GM12878 (cell line): Measurements from ENCODE around the gene PLK5. TPM values are rescaled to one million over a fixed set of nuclear protein-coding genes. Genes with fewer than 3 reads are reported as not detected.

Experiments
- ATAC-seq: fragments of 200-7000 bp; cut with Tn5 transposase; 3 replicates; pipeline ENCODE4 v1.9.1; 2020; ENCODE audit warnings: mild to moderate bottlenecking, moderate library complexity
- BruUV-seq: library from RNA; stranded (reverse); fragments of 400-500 nt; replicated peaks from 2 replicates; lab custom pipeline; 2021; lab: Mats Ljungman, UMichigan
- CTCF ChIA-PET: fragments of 300-600 bp; sonication (Branson Sonifier 250); formaldehyde crosslinking; extraction: SDS; loops from one replicate; lab custom pipeline; 2021; ENCODE audit warnings: inconsistent platforms; lab: Yijun Ruan, JAX
- POLR2A ChIA-PET: fragments of 350-600 bp; formaldehyde crosslinking; extraction: SDS; loops from one replicate; lab custom pipeline; 2021; ENCODE audit warnings: inconsistent platforms; lab: Charles Lee
- RAD21 ChIA-PET: fragments of 300-600 bp; sonication (Branson Sonifier 250); formaldehyde crosslinking; loops from one replicate; lab custom pipeline; 2023; ENCODE audit warnings: antibody characterized with exemption; ENCODE audit not compliant: unreplicated experiment; lab: Charles Lee
- SMC1A ChIA-PET: fragments of 300-600 bp; sonication (Branson Sonifier 250); formaldehyde crosslinking; loops from one replicate; lab custom pipeline; 2023; ENCODE audit not compliant: unreplicated experiment, uncharacterized antibody; lab: Charles Lee
- DNase-seq: peaks from one replicate; pipeline ENCODE4 v3.0.0-alpha.2; 2011; ENCODE audit warnings: low read depth, low spot score
- FAIRE-seq: peaks from 3 replicates; lab custom pipeline; 2011; peaks lifted over from hg19 to GRCh38; lab: Jason Lieb, UNC
- H2AFZ ChIP-seq: 2 replicates; pipeline ENCODE4 v1.6.0; 2011; ENCODE audit warnings: low read depth, low read length, control low read depth; ENCODE audit not compliant: control insufficient read depth
- H3K27ac ChIP-seq: 2 replicates; pipeline ENCODE4 v1.5.1; 2011; ENCODE audit warnings: control low read depth; ENCODE audit not compliant: control insufficient read depth, insufficient read depth
- H3K27me3 ChIP-seq, 2 experiments: replicated peaks in 1 of 2; 2 replicates each; pipeline versions ENCODE4 v1.6.0 to v1.6.1; 2011; ENCODE audit warnings: low read length in 1 of 2; ENCODE audit not compliant: control insufficient read depth in 2 of 2, insufficient read depth in 2 of 2
- H3K36me3 ChIP-seq, 2 experiments: 2 replicates each; pipeline ENCODE4 v1.5.1; 2011; ENCODE audit warnings: low read length in 1 of 2; ENCODE audit not compliant: control insufficient read depth in 2 of 2, insufficient read depth in 2 of 2
- H3K4me1 ChIP-seq: 2 replicates; pipeline ENCODE4 v1.6.1; 2011; ENCODE audit warnings: mild to moderate bottlenecking, low read length, moderate library complexity, mixed read lengths; ENCODE audit not compliant: control insufficient read depth, insufficient read depth
- H3K4me2 ChIP-seq: 2 replicates; pipeline ENCODE4 v1.6.0; 2011; ENCODE audit warnings: control low read depth; ENCODE audit not compliant: control insufficient read depth, insufficient read depth
- H3K4me3 ChIP-seq: fragments of 200-600 bp; sonication (generic); 2 replicates; pipeline ENCODE4 v1.5.1; 2016
- H3K79me2 ChIP-seq: 2 replicates; pipeline ENCODE4 v1.6.0; 2011; ENCODE audit warnings: low read length; ENCODE audit not compliant: control insufficient read depth, insufficient read depth
- H3K9ac ChIP-seq: 2 replicates; pipeline ENCODE4 v1.8.0; 2011; ENCODE audit warnings: low read length, control low read depth, mixed read lengths; ENCODE audit not compliant: control insufficient read depth, insufficient read depth
- H3K9me3 ChIP-seq: replicated peaks from 3 replicates; pipeline ENCODE4 v1.5.1; 2011; ENCODE audit warnings: mild to moderate bottlenecking, low read length; ENCODE audit not compliant: control insufficient read depth, insufficient read depth
- H4K20me1 ChIP-seq: 2 replicates; pipeline ENCODE4 v1.6.0; 2011; ENCODE audit not compliant: control insufficient read depth, insufficient read depth
- BRCA1 ChIP-seq: IDR thresholded peaks from 2 replicates; pipeline ENCODE4 v1.6.1; 2011; ENCODE audit warnings: low read depth, low read length, improper control_type of control experiment
- GATAD2B ChIP-seq: fragments of 450-650 bp; conservative IDR thresholded peaks from 2 replicates; pipeline ENCODE4 v1.6.1; 2017; ENCODE audit warnings: low read depth, mild to moderate bottlenecking, moderate library complexity
- NFYA ChIP-seq: IDR thresholded peaks from 2 replicates; pipeline ENCODE4 v1.6.1; 2011; ENCODE audit warnings: low read depth, mild to moderate bottlenecking, low read length, improper control_type of control experiment, borderline replicate concordance
- NRF1 ChIP-seq: conservative IDR thresholded peaks from 2 replicates; pipeline ENCODE4 v1.6.1; 2011; ENCODE audit warnings: mild to moderate bottlenecking, low read depth, low read length, improper control_type of control experiment
- STAT3 ChIP-seq: IDR thresholded peaks from 2 replicates; pipeline ENCODE4 v1.6.1; 2011; ENCODE audit warnings: low read depth, low read length, improper control_type of control experiment
- WGBS: methylation state at CpG from one replicate; pipeline ENCODE4 v1.1.6; 2016; ENCODE audit warnings: low lambda C conversion rate; ENCODE audit not compliant: insufficient replicate concordance, insufficient coverage; ENCODE audit errors: missing lambda C conversion rate; 5-methylcytosine and 5-hydroxymethylcytosine counted together
- in situ Hi-C: fragments of 300-500 bp; cut with MboI; formaldehyde crosslinking; loops from 9 replicates; pipeline ENCODE4 v1.14.3; 2018; ENCODE audit warnings: mixed read lengths
- intact Hi-C: fragments of 100-400 bp; cut with micrococcal nuclease; formaldehyde crosslinking; loops from one replicate; pipeline ENCODE4 v1.14.2; 2022; ENCODE audit not compliant: unreplicated experiment
- polyA plus RNA-seq, 11 experiments: library from polyadenylated mRNA; depleted of rRNA in 4 of 11; unstranded in 6 of 11; stranded (reverse) in 5 of 11; fragments of >200 nt; fragmentation: Nextera tagmentation in 4 of 11; fragmentation: Illumina TruSeq in 1 of 11; extraction: Ambion mirVana in 4 of 11; extraction: Trizol in 1 of 11; gene quantifications; 1 replicate in 1 of 11; 2 replicates in 10 of 11; pipeline versions ENCODE4 v1.2.1 to v1.2.3, GENCODE V29; 2011 to 2016; ENCODE audit warnings: inconsistent platforms in 2 of 11, missing spikeins in 2 of 11, low read depth in 1 of 11
- total RNA-seq, 4 experiments: library from RNA; depleted of rRNA in 3 of 4; stranded (reverse); fragments of >200 nt in 3 of 4; fragmentation: Illumina TruSeq in 1 of 4; extraction: Trizol in 1 of 4; gene quantifications; 2 replicates each; pipeline versions ENCODE4 v1.2.1 to v1.2.3, GENCODE V29; 2013 to 2021

The PLK5 gene
- total and polyA plus RNA-seq, 10 of the 15 experiments (the other 5 are each of a cell fraction or from before 2014, with no cell fraction given), result 0.13 TPM; not detected in 9

GRCh38 chr19:1561236-1561842 is 37.5 kb downstream of the PLK5 start (continued):
- TF ChIP-seq BRCA1, result no peak
- no peak for TF ChIP-seq GATAD2B
- no peak for TF ChIP-seq NFYA

DNA sequence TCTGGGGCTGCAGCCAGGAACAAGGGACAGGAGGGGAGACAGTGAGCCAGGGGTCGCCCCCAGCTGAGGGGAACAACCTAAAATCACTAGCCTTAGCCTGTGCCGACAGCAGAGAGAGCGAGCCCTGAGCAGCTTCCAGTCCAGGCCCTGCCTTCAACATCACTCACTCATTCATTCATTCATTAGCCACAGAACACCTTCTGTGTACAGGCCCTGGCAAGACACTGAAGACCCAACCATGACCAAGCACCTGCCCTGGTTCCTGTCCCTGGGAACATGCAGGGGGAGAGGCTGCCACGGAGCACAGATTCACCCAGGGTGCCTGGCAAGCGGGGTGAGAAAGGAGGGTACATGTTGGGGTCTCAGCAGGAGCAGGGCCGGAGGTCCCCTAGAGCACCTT is 39.4 kb downstream of the PLK5 start:
- CTCF ChIA-PET, result no interaction called here
- SMC1A ChIA-PET, result no interaction called here
- Histone ChIP-seq H3K79me2 (no peaks in the 10 kb centered on the region), H3K4me1 (no peaks in the 10 kb centered on the region), H3K27me3 (no peaks in the 10 kb centered on the region), H3K9me3 (no peaks in the 10 kb centered on the region), H3K4me3 (no peak overlapping the region), H3K9ac (no peak overlapping the region), H4K20me1 (no peaks in the 10 kb centered on the region), H3K36me3 (no peaks in the 10 kb centered on the region), H3K27ac (no peak overlapping the region), H3K4me2 (no peak overlapping the region), H2AFZ (no peak overlapping the region)
- RAD21 ChIA-PET, result interaction anchor here (0.6 kb wide), 1 partner anchor 18 kb away, joined by 3 read pairs; no protein-coding TSS in a partner anchor
- no peak for DNase-seq
- no peak for FAIRE-seq
- intact Hi-C loops (no loop called here), in situ Hi-C loops (no loop called here)
- 21% methylated on average over 6 of the region's 6 CpGs for WGBS
- ATAC-seq, result no peak
- TF ChIP-seq STAT3, result no peak
- TF ChIP-seq NRF1, result no peak
- POLR2A ChIA-PET, result no interaction called here
- no TSS peak for BruUV-seq
